H1 (cell line): Measurements from ENCODE around the gene LMOD2. TPM values are rescaled to one million over a fixed set of nuclear protein-coding genes. Genes with fewer than 3 reads are reported as not detected.
"Not testable (repeated sequence)": the region's sequence is repeated elsewhere in the genome, so short reads cannot be mapped to it uniquely, and the experiment has no call there.

Experiments used
- CTCF ChIA-PET: fragments of 300-600 bp; sonication (Branson Sonifier 250); formaldehyde crosslinking; loops from one replicate; lab custom pipeline; 2021; ENCODE audit not compliant: partially characterized antibody; lab: Charles Lee
- POLR2A ChIA-PET: fragments of 300-600 bp; sonication (Branson Sonifier 250); formaldehyde crosslinking; loops from one replicate; lab custom pipeline; 2021; ENCODE audit warnings: inconsistent platforms; ENCODE audit not compliant: partially characterized antibody; lab: Charles Lee
- DNase-seq, 2 experiments: peaks; one replicate each; pipeline versions ENCODE4 v3.0.0 to v3.0.0-alpha.2; 2010 to 2022; ENCODE audit warnings: low spot score in 2 of 2, low read depth in 1 of 2, mixed read lengths in 1 of 2
- FAIRE-seq: peaks from 2 replicates; lab custom pipeline; 2011; peaks lifted over from hg19 to GRCh38; lab: Jason Lieb, UNC
- H2AFZ ChIP-seq: 2 replicates; pipeline ENCODE4 v1.8.1; 2012; ENCODE audit warnings: low read length, inconsistent platforms
- H2AK5ac ChIP-seq: 2 replicates; pipeline ENCODE4 v1.6.1; 2013; ENCODE audit warnings: low read depth, low read length
- H2BK120ac ChIP-seq: replicated peaks from 2 replicates; pipeline ENCODE3; 2013; ENCODE audit warnings: low read depth, low read length, inconsistent platforms
- H2BK12ac ChIP-seq: 2 replicates; pipeline ENCODE4 v1.6.1; 2013; ENCODE audit warnings: low read depth, low read length
- H2BK15ac ChIP-seq: 2 replicates; pipeline ENCODE4 v1.6.1; 2013; ENCODE audit warnings: low read length
- H2BK20ac ChIP-seq: 2 replicates; pipeline ENCODE4 v1.6.1; 2013; ENCODE audit warnings: low read length
- H2BK5ac ChIP-seq: 2 replicates; pipeline ENCODE4 v1.6.1; 2013; ENCODE audit warnings: low read depth, low read length
- H3K14ac ChIP-seq: 2 replicates; pipeline ENCODE4 v1.6.1; 2013; ENCODE audit warnings: inconsistent platforms; ENCODE audit not compliant: insufficient read length
- H3K18ac ChIP-seq: 2 replicates; pipeline ENCODE4 v1.6.1; 2013; ENCODE audit warnings: low read length; ENCODE audit errors: extremely low read depth
- H3K23ac ChIP-seq: 2 replicates; pipeline ENCODE4 v1.6.1; 2013; ENCODE audit warnings: inconsistent platforms; ENCODE audit not compliant: insufficient read length
- H3K23me2 ChIP-seq: 2 replicates; pipeline ENCODE4 v1.6.1; 2013; ENCODE audit warnings: low read depth, low read length
- H3K27ac ChIP-seq: 2 replicates; pipeline ENCODE4 v1.6.1; 2011; ENCODE audit warnings: low read depth, low read length, inconsistent platforms
- H3K27me3 ChIP-seq, 4 experiments: replicated peaks in 1 of 4; 1 replicate in 1 of 4; 2 replicates in 3 of 4; pipeline versions ENCODE4 v1.6.1 to v1.8.1; 2011 to 2013; ENCODE audit warnings: low read length in 3 of 4, mild to moderate bottlenecking in 3 of 4, inconsistent platforms in 2 of 4, mixed read lengths in 2 of 4, moderate library complexity in 1 of 4; ENCODE audit not compliant: control insufficient read depth in 3 of 4, insufficient read depth in 3 of 4; ENCODE audit errors: extremely low read depth in 1 of 4
- H3K36me3 ChIP-seq, 4 experiments: 2 replicates each; pipeline versions ENCODE4 v1.6.1 to v1.8.1; 2011 to 2013; ENCODE audit warnings: mild to moderate bottlenecking in 4 of 4, low read length in 3 of 4, moderate library complexity in 2 of 4, control low read depth in 1 of 4, inconsistent platforms in 1 of 4; ENCODE audit not compliant: insufficient read depth in 4 of 4, control insufficient read depth in 2 of 4
- H3K4ac ChIP-seq: replicated peaks from 2 replicates; pipeline ENCODE3; 2013; ENCODE audit warnings: low read length, low read depth, mixed read lengths, inconsistent platforms; ENCODE audit not compliant: insufficient read length
- H3K4me1 ChIP-seq, 4 experiments: replicated peaks in 1 of 4; 1 replicate in 1 of 4; 2 replicates in 3 of 4; pipeline versions ENCODE4 v1.6.1 to v1.8.1; 2011 to 2013; ENCODE audit warnings: low read length in 3 of 4, inconsistent platforms in 2 of 4, mixed read lengths in 1 of 4; ENCODE audit not compliant: insufficient read depth in 4 of 4, control insufficient read depth in 3 of 4
- H3K4me2 ChIP-seq, 2 experiments: 2 replicates each; pipeline versions ENCODE4 v1.6.1 to v1.8.1; 2011 to 2013; ENCODE audit warnings: low read depth in 2 of 2, low read length in 2 of 2, control low read depth in 1 of 2, inconsistent platforms in 1 of 2, mild to moderate bottlenecking in 1 of 2; ENCODE audit not compliant: insufficient read depth in 1 of 2
- H3K4me3 ChIP-seq, 4 experiments: fragments of 200-600, 300-600 bp in 1 of 4; sonication (generic), shearing (Covaris generic), sonication (Bioruptor Twin) in 1 of 4; 2 replicates each; pipeline versions ENCODE4 v1.5.1 to v1.8.1; 2011 to 2016; ENCODE audit warnings: low read length in 4 of 4, low read depth in 3 of 4, control low read depth in 2 of 4, inconsistent platforms in 2 of 4, mild to moderate bottlenecking in 2 of 4, mixed read lengths in 1 of 4, moderate library complexity in 1 of 4; ENCODE audit not compliant: insufficient read depth in 2 of 4; ENCODE audit errors: extremely low read depth in 1 of 4
- H3K56ac ChIP-seq: replicated peaks from 2 replicates; pipeline ENCODE3; 2013; ENCODE audit warnings: low read depth, mild to moderate bottlenecking, mixed read lengths, low read length, inconsistent platforms; ENCODE audit not compliant: insufficient read length
- H3K79me1 ChIP-seq: 2 replicates; pipeline ENCODE4 v1.6.1; 2013; ENCODE audit warnings: low read depth, low read length, control low read depth
- H3K79me2 ChIP-seq, 2 experiments: 2 replicates each; pipeline versions ENCODE4 v1.6.1 to v1.8.1; 2012 to 2013; ENCODE audit warnings: low read length in 2 of 2, mild to moderate bottlenecking in 2 of 2, inconsistent platforms in 1 of 2; ENCODE audit not compliant: insufficient read depth in 2 of 2, control insufficient read depth in 1 of 2
- H3K9ac ChIP-seq, 4 experiments: replicated peaks in 1 of 4; 1 replicate in 1 of 4; 2 replicates in 3 of 4; pipeline versions ENCODE4 v1.6.1 to v1.8.1; 2011 to 2013; ENCODE audit warnings: low read depth in 3 of 4, low read length in 3 of 4, control low read depth in 2 of 4, mild to moderate bottlenecking in 2 of 4, moderate library complexity in 2 of 4, inconsistent platforms in 1 of 4; ENCODE audit errors: extremely low read depth in 1 of 4
- H3K9me3 ChIP-seq, 2 experiments: 2 replicates each; pipeline versions ENCODE4 v1.6.1 to v1.8.1; 2012 to 2013; ENCODE audit warnings: mild to moderate bottlenecking in 2 of 2, moderate library complexity in 2 of 2, control low read depth in 1 of 2, inconsistent platforms in 1 of 2, low read depth in 1 of 2, low read length in 1 of 2, mixed read lengths in 1 of 2; ENCODE audit not compliant: insufficient read depth in 2 of 2
- H4K20me1 ChIP-seq, 2 experiments: replicated peaks in 1 of 2; 2 replicates each; pipeline versions ENCODE3 to v1.8.1; 2011 to 2013; ENCODE audit warnings: inconsistent platforms in 2 of 2, low read length in 2 of 2, mild to moderate bottlenecking in 1 of 2; ENCODE audit not compliant: insufficient read depth in 2 of 2, control insufficient read depth in 1 of 2
- H4K5ac ChIP-seq: 2 replicates; pipeline ENCODE4 v1.6.1; 2013; ENCODE audit warnings: low read length, low read depth, mixed read lengths, inconsistent platforms; ENCODE audit not compliant: insufficient read length
- H4K8ac ChIP-seq: 2 replicates; pipeline ENCODE4 v1.8.0; 2013; ENCODE audit warnings: mild to moderate bottlenecking, moderate library complexity, low read length, inconsistent platforms; ENCODE audit not compliant: insufficient read depth; ENCODE audit errors: extremely low read depth
- H4K91ac ChIP-seq: replicated peaks from 2 replicates; pipeline ENCODE3; 2013; ENCODE audit warnings: low read length, mixed read lengths, inconsistent platforms; ENCODE audit not compliant: insufficient read length
- ATF2 ChIP-seq: IDR thresholded peaks from 2 replicates; pipeline ENCODE4 v1.6.1; 2012; ENCODE audit warnings: low read length, inconsistent platforms
- CHD2 ChIP-seq: IDR thresholded peaks from 2 replicates; pipeline ENCODE4 v1.6.1; 2012; ENCODE audit warnings: low read length, improper control_type of control experiment
- E2F6 ChIP-seq: IDR thresholded peaks from 2 replicates; pipeline ENCODE4 v1.6.1; 2012; ENCODE audit warnings: inconsistent platforms
- HDAC2 ChIP-seq, 2 experiments: fragments of 300-600 bp in 1 of 2; sonication (generic) in 1 of 2; IDR thresholded peaks; 2 replicates each; pipeline ENCODE4 v1.6.1; 2011 to 2012; ENCODE audit warnings: low read depth in 2 of 2, low read length in 2 of 2, mild to moderate bottlenecking in 2 of 2, moderate library complexity in 2 of 2, borderline replicate concordance in 1 of 2, inconsistent platforms in 1 of 2
- NANOG ChIP-seq: IDR thresholded peaks from 2 replicates; pipeline ENCODE4 v1.6.1; 2011; ENCODE audit warnings: low read length, low read depth, mild to moderate bottlenecking, inconsistent platforms; ENCODE audit not compliant: insufficient read depth, poor library complexity, severe bottlenecking
- SRF ChIP-seq: IDR thresholded peaks from 2 replicates; pipeline ENCODE4 v1.6.1; 2011; ENCODE audit warnings: mild to moderate bottlenecking, low read depth, low read length, moderate library complexity
- SUZ12 ChIP-seq: fragments of 200-600 bp; sonication (generic); IDR thresholded peaks from 2 replicates; pipeline ENCODE4 v1.6.1; 2012; ENCODE audit warnings: mild to moderate bottlenecking, inconsistent platforms, low read length, moderate library complexity, mixed read lengths
- WGBS, 2 experiments: shearing (Covaris generic) in 1 of 2; methylation state at CpG; one replicate each; pipeline versions ENCODE4 v1.1.6 to v1.1.7; 2013 to 2015; ENCODE audit warnings: low lambda C conversion rate in 2 of 2, mixed read lengths in 2 of 2, inconsistent platforms in 1 of 2, low coverage in 1 of 2, missing lambda C conversion rate in 1 of 2; ENCODE audit not compliant: insufficient replicate concordance in 2 of 2, insufficient coverage in 1 of 2, insufficient read length in 1 of 2; ENCODE audit errors: extremely low coverage in 1 of 2, missing lambda C conversion rate in 1 of 2; 5-methylcytosine and 5-hydroxymethylcytosine counted together
- polyA plus RNA-seq, 7 experiments: library from polyadenylated mRNA; depleted of rRNA in 3 of 7; stranded (reverse) in 5 of 7; unstranded in 2 of 7; fragments of >200 nt in 5 of 7; fragments of 200-250 nt in 2 of 7; gene quantifications; 1 replicate in 5 of 7; 2 replicates in 1 of 7; 4 replicates in 1 of 7; pipeline versions ENCODE4 v1.2.1 to v1.2.3, GENCODE V29; 2011 to 2013; ENCODE audit warnings: missing spikeins in 2 of 7, mixed read lengths in 2 of 7
- total RNA-seq: library from RNA; stranded (reverse); fragmentation: NEBNext Ultra II Directional; extraction: Animal tissue kit (Norgen Biotek cat#: 25700); gene quantifications from 2 replicates; pipeline ENCODE4 v1.2.1, GENCODE V29; 2021

LMOD2 gene
- total and polyA plus RNA-seq, 2 of the 8 experiments (the other 6 are each of a cell fraction or from before 2014, with no cell fraction given), result 0.03 to 0.22 TPM

GRCh38 chr7:123633553-123633952 is 22.1 kb upstream of the LMOD2 start (continued):
- TF ChIP-seq CHD2 (no peak), E2F6 (no peak), SRF (no peak), SUZ12 (no peak), HDAC2 (IDR thresholded peaks at IDR 0.05; ENCODE audit: borderline replicate concordance in 1 of 2, low read depth in 2 of 2, low read length in 2 of 2) (no peak), ATF2 (no peak), NANOG (no peak)

- H4K91ac ChIP-seq, H3K4me1 ChIP-seq, H4K20me1 ChIP-seq, H3K18ac ChIP-seq, DNase-seq, H2BK120ac ChIP-seq, H2BK12ac ChIP-seq, H3K9ac ChIP-seq, H3K4me2 ChIP-seq, POLR2A ChIA-PET, H4K8ac ChIP-seq, H3K36me3 ChIP-seq, H4K5ac ChIP-seq, H3K23me2 ChIP-seq, H3K56ac ChIP-seq, FAIRE-seq, H3K4ac ChIP-seq, H3K23ac ChIP-seq, H2BK5ac ChIP-seq, H3K4me3 ChIP-seq, H3K27me3 ChIP-seq, H2BK20ac ChIP-seq, H3K79me1 ChIP-seq, H3K27ac ChIP-seq, H2AK5ac ChIP-seq, H3K9me3 ChIP-seq, H2BK15ac ChIP-seq, H3K14ac ChIP-seq, H2AFZ ChIP-seq, H3K79me2 ChIP-seq: not testable (repeated sequence)
- 96% methylated on average over 2 of the region's 2 CpGs; no CpG with 5 or more reads in 1 of the 2 experiments for WGBS, 2 experiments
- CTCF ChIA-PET, result interaction anchor here (0.7 to 4.0 kb wide), 7 partner anchors 10 to 238 kb away, joined by 3 to 33 read pairs (median 6); no protein-coding TSS in a partner anchor
Measured at GRCh38 chr7:123634011-123634573, 21.6 kb upstream of the LMOD2 start.
